ENCODE results near the gene SPPL2C.

Gene SPPL2C

GRCh38 chr17:45869676-45870341 is 25.1 kb downstream of the SPPL2C start:
- Histone ChIP-seq H3K4me3 (ENCODE audit: low read length) (no peak overlapping the region), H3K36me3 (replicated peaks; ENCODE audit: low read depth, low read length) (no peaks in the 10 kb centered on the region), H3K4me1 (ENCODE audit: low read length) (no peaks in the 10 kb centered on the region), H3K79me2 (ENCODE audit: low read length) (no peaks in the 10 kb centered on the region), H4K20me1 (ENCODE audit: insufficient read depth, low read length) (no peaks in the 10 kb centered on the region), H2AFZ (ENCODE audit: low read depth, low read length) (no peak overlapping the region), H3K27ac (ENCODE audit: low read length) (no peak overlapping the region), H3K9ac (ENCODE audit: low read length) (no peak overlapping the region), H3K4me2 (ENCODE audit: low read length) (no peak overlapping the region), H3K27me3 (ENCODE audit: low read depth, low read length) (peaks cover 25% of the 10 kb centered on the region), H3K9me3 (ENCODE audit: insufficient read depth, low read length) (no peaks in the 10 kb centered on the region)
- TF ChIP-seq EZH2phosphoT487 (IDR thresholded peaks at IDR 0.05; ENCODE audit: low read depth), result no peak

GRCh38 chr17:45870342-45870974 is 25.8 kb downstream of the SPPL2C start:
- TF ChIP-seq CTCF (IDR thresholded peaks at IDR 0.05; ENCODE audit: low read depth, low read length) (no peak), EZH2phosphoT487 (IDR thresholded peaks at IDR 0.05; ENCODE audit: low read depth) (no peak)
- Histone ChIP-seq H3K27me3 (ENCODE audit: low read depth, low read length) (peaks cover 18% of the 10 kb centered on the region), H3K27ac (ENCODE audit: low read length) (no peak overlapping the region), H3K79me2 (ENCODE audit: low read length) (no peaks in the 10 kb centered on the region), H3K4me3 (ENCODE audit: low read length) (no peak overlapping the region), H3K4me1 (ENCODE audit: low read length) (no peaks in the 10 kb centered on the region), H3K9ac (ENCODE audit: low read length) (no peak overlapping the region), H3K4me2 (ENCODE audit: low read length) (no peak overlapping the region), H2AFZ (ENCODE audit: low read depth, low read length) (no peak overlapping the region), H3K9me3 (ENCODE audit: insufficient read depth, low read length) (no peaks in the 10 kb centered on the region), H4K20me1 (ENCODE audit: insufficient read depth, low read length) (no peaks in the 10 kb centered on the region), H3K36me3 (replicated peaks; ENCODE audit: low read depth, low read length) (no peaks in the 10 kb centered on the region)

- H3K79me2 ChIP-seq (ENCODE audit: low read length), result no peaks in the 10 kb centered on the region
- H3K4me3 ChIP-seq (ENCODE audit: low read length), result no peak overlapping the region
- H3K9ac ChIP-seq (ENCODE audit: low read length), result no peak overlapping the region
- no peaks in the 10 kb centered on the region for H4K20me1 ChIP-seq (ENCODE audit: insufficient read depth, low read length)
- H3K4me2 ChIP-seq (ENCODE audit: low read length), result no peak overlapping the region
- no peaks in the 10 kb centered on the region for H3K4me1 ChIP-seq (ENCODE audit: low read length)
- H3K9me3 ChIP-seq (ENCODE audit: insufficient read depth, low read length), result no peaks in the 10 kb centered on the region
- H3K27me3 ChIP-seq (ENCODE audit: low read depth, low read length), result peaks cover 15% of the 10 kb centered on the region; the same call in 1 of the 2 replicates
- TF ChIP-seq CTCF (IDR thresholded peaks at IDR 0.05; ENCODE audit: low read depth, low read length), result no peak
- no peak for TF ChIP-seq EZH2phosphoT487 (IDR thresholded peaks at IDR 0.05; ENCODE audit: low read depth)
- no peak overlapping the region for H3K27ac ChIP-seq (ENCODE audit: low read length)
- no peaks in the 10 kb centered on the region for H3K36me3 ChIP-seq (replicated peaks; ENCODE audit: low read depth, low read length)
- H2AFZ ChIP-seq (ENCODE audit: low read depth, low read length), result no peak overlapping the region
These were observed 27.0 kb downstream of the SPPL2C start for GRCh38 chr17:45871718-45872117.

GRCh38 chr17:45873728-45874127 is 29.0 kb downstream of the SPPL2C start:
- no peaks in the 10 kb centered on the region for H3K79me2 ChIP-seq (ENCODE audit: low read length)
- peaks cover 2% of the 10 kb centered on the region; the same call in 1 of the 2 replicates for H3K9me3 ChIP-seq (ENCODE audit: insufficient read depth, low read length)
- H3K4me2 ChIP-seq (ENCODE audit: low read length), result no peak overlapping the region
- no peak overlapping the region for H3K9ac ChIP-seq (ENCODE audit: low read length)
- H4K20me1 ChIP-seq (ENCODE audit: insufficient read depth, low read length), result no peaks in the 10 kb centered on the region
- no peak overlapping the region for H3K4me3 ChIP-seq (ENCODE audit: low read length)
- no peak overlapping the region for H2AFZ ChIP-seq (ENCODE audit: low read depth, low read length)
- TF ChIP-seq CTCF (IDR thresholded peaks at IDR 0.05; ENCODE audit: low read depth, low read length) (no peak), EZH2phosphoT487 (IDR thresholded peaks at IDR 0.05; ENCODE audit: low read depth) (no peak)
- no peaks in the 10 kb centered on the region for H3K36me3 ChIP-seq (replicated peaks; ENCODE audit: low read depth, low read length)
- H3K4me1 ChIP-seq (ENCODE audit: low read length), result no peaks in the 10 kb centered on the region
- no peak overlapping the region for H3K27ac ChIP-seq (ENCODE audit: low read length)
- peaks cover 18% of the 10 kb centered on the region; the same call in 1 of the 2 replicates for H3K27me3 ChIP-seq (ENCODE audit: low read depth, low read length)

Data from OCI-LY3 (cell line).